Globus pallidus (tissue), 1 donor: ENCODE results near the gene IGFBP1.
"Not testable (repeated sequence)": the region's sequence is repeated elsewhere in the genome, so short reads cannot be mapped to it uniquely, and the experiment has no call there.

Experiments used
- DNase-seq: peaks from one replicate; pipeline ENCODE4 v3.0.0-alpha.2; 2015; ENCODE audit warnings: low spot score

The IGFBP1 gene

GRCh38 chr7:45938626-45939302, 50.5 kb downstream of the IGFBP1 start:
- no peak for DNase-seq

- no peak for DNase-seq
Measured at GRCh38 chr7:45939574-45939973, 51.3 kb downstream of the IGFBP1 start.

- not testable (repeated sequence) for DNase-seq
Measured at GRCh38 chr7:45940237-45940781, 52.0 kb downstream of the IGFBP1 start.

- DNase-seq: no peak
Measured at GRCh38 chr7:45940939-45941338, 52.7 kb downstream of the IGFBP1 start.
